ENCODE measurements around the gene FAM219A. TPM values are rescaled to one million over a fixed set of nuclear protein-coding genes. Genes with fewer than 3 reads are reported as not detected.
A peak's percentile ranks its signal among the peaks of the same experiment; 100 is the strongest.
"Not testable (repeated sequence)": the region's sequence is repeated elsewhere in the genome, so short reads cannot be mapped to it uniquely, and the experiment has no call there.

FAM219A gene
- total and polyA plus RNA-seq, 2 experiments from 2014 or later, result 9.5 to 15.0 TPM

DNA sequence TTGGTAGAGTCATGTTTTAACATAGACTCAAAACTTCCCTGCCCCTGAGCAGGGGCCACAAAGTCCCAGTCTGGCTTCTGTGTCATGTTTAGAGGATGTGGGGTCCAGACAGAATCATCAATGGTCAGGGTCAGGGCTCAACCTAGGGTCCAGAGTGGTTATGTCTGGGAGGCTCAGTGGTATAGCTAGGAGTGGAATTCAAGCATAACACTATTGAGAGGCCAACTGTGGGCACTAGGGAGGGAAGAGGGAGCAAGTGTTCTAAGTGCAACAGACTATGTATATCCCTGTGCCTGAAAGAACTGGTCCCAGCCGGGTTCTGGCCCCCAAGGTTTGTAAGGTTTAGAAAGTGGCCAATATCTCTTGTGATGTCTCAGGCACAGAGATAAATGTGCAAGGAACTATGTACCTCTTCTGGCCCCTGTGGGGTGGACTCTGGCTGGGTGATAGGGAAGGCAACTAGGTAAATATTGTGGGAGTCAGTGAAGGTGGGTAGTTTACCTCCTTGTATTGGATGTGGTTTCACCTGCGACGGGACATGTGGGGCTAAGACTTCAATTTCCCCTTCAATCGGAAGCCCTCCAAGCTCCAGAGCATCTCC, 95.7 kb downstream of the FAM219A start:
- Histone ChIP-seq H2AFZ (no peak overlapping the region), H4K20me1 (ENCODE audit: insufficient read depth, poor library complexity, severe bottlenecking) (no peaks in the 10 kb centered on the region), H3K4me1 (ENCODE audit: insufficient read depth) (peaks cover 10% of the 10 kb centered on the region), H3K27ac (no peak overlapping the region), H3K9me3 (ENCODE audit: low read depth) (no peaks in the 10 kb centered on the region), H3K36me3 (replicated peaks; ENCODE audit: insufficient read depth, low read depth) (no peaks in the 10 kb centered on the region), H3K9me2 (replicated peaks; ENCODE audit: insufficient read depth) (no peaks in the 10 kb centered on the region), H3K4me2 (peak overlapping the region; percentile 60), H3K79me2 (peaks cover 2% of the 10 kb centered on the region), H3K4me3 (no peak overlapping the region), H3K27me3 (no peaks in the 10 kb centered on the region)
- no peak for DNase-seq (ENCODE audit: low spot score)
- WGBS (ENCODE audit: low lambda C conversion rate, missing lambda C conversion rate), result 72% methylated on average over 4 of the region's 4 CpGs
- TF ChIP-seq EZH2 (IDR thresholded peaks at IDR 0.05; ENCODE audit: borderline replicate concordance) (no peak), EZH2phosphoT487 (IDR thresholded peaks at IDR 0.05; ENCODE audit: low read depth, severe bottlenecking, unreplicated experiment) (no peak)
- TF ChIP-seq, protein P1, sequence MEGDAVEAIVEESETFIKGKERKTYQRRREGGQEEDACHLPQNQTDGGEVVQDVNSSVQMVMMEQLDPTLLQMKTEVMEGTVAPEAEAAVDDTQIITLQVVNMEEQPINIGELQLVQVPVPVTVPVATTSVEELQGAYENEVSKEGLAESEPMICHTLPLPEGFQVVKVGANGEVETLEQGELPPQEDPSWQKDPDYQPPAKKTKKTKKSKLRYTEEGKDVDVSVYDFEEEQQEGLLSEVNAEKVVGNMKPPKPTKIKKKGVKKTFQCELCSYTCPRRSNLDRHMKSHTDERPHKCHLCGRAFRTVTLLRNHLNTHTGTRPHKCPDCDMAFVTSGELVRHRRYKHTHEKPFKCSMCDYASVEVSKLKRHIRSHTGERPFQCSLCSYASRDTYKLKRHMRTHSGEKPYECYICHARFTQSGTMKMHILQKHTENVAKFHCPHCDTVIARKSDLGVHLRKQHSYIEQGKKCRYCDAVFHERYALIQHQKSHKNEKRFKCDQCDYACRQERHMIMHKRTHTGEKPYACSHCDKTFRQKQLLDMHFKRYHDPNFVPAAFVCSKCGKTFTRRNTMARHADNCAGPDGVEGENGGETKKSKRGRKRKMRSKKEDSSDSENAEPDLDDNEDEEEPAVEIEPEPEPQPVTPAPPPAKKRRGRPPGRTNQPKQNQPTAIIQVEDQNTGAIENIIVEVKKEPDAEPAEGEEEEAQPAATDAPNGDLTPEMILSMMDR (IDR thresholded peaks at IDR 0.05; ENCODE audit: poor library complexity), result no peak

DNA sequence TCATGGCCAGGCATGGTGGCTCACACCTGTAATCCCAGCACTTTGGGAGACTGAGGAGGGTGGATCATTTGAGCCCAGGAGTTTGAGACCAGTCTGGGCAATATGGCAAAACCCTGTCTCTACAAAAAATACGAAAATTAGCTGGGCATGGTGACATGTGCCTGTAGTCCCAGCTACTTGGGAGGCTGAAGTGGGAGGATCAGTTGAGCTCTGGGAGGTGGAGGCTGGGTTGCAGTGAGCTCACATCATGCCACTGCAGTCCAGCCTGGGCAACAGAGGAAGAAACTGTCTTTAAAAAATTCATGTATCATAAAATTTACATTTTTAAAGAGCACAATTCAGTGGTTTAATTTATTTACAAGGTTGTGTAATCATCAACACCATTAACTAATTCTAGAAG, 105.4 kb downstream of the FAM219A start:
- peak overlapping the region; percentile 76 for H3K27ac ChIP-seq
- WGBS (ENCODE audit: low lambda C conversion rate, missing lambda C conversion rate), result 100% methylated on average over 1 of the region's 1 CpG

DNA sequence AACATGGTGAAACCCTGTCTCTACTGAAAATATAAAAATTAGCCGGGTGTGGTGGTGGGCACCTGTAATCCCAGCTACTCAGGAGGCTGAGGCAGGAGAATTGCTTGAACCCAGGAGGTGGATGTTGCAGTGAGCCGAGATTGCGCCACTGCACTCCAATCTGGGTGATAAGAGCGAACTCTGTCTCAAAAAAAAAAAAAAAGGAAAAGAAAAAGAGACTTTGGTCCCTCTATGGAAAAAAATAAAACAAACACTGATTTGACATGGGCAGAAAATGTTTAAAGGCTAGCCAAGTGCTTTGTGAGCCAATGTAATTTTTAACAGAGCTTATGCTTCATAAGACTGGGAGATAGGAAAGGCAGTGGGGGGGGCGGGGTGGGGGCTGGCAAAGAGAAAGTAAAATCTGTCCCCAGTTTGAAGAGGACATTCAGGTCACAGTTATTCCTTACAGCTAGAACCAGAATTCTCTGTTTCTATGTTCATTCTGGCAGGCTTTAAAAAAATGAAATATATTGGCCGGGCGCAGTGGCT, 106.2 kb downstream of the FAM219A start:
- not testable (repeated sequence) for H3K9me2 ChIP-seq (replicated peaks; ENCODE audit: insufficient read depth); H2AFZ ChIP-seq; H3K4me1 ChIP-seq (ENCODE audit: insufficient read depth); H4K20me1 ChIP-seq (ENCODE audit: insufficient read depth, poor library complexity, severe bottlenecking); H3K4me3 ChIP-seq; H3K36me3 ChIP-seq (replicated peaks; ENCODE audit: insufficient read depth, low read depth); H3K9me3 ChIP-seq (ENCODE audit: low read depth); H3K79me2 ChIP-seq; H3K27me3 ChIP-seq
- DNase-seq (ENCODE audit: low spot score), result peak; percentile 55
- 70% methylated on average over 5 of the region's 7 CpGs for WGBS (ENCODE audit: low lambda C conversion rate, missing lambda C conversion rate)
- Histone ChIP-seq H3K4me2 (peak overlapping the region; percentile 64), H3K27ac (peak overlapping the region; percentile 76)

More for the DNA sequence above, 105.4 kb downstream of the FAM219A start:
- not testable (repeated sequence) for H3K9me3 ChIP-seq (ENCODE audit: low read depth); DNase-seq (ENCODE audit: low spot score); H4K20me1 ChIP-seq (ENCODE audit: insufficient read depth, poor library complexity, severe bottlenecking); H3K27me3 ChIP-seq; H3K9me2 ChIP-seq (replicated peaks; ENCODE audit: insufficient read depth); H3K4me3 ChIP-seq; H3K36me3 ChIP-seq (replicated peaks; ENCODE audit: insufficient read depth, low read depth); H2AFZ ChIP-seq; H3K4me1 ChIP-seq (ENCODE audit: insufficient read depth); H3K79me2 ChIP-seq
- peak overlapping the region; percentile 64 for H3K4me2 ChIP-seq

DNA sequence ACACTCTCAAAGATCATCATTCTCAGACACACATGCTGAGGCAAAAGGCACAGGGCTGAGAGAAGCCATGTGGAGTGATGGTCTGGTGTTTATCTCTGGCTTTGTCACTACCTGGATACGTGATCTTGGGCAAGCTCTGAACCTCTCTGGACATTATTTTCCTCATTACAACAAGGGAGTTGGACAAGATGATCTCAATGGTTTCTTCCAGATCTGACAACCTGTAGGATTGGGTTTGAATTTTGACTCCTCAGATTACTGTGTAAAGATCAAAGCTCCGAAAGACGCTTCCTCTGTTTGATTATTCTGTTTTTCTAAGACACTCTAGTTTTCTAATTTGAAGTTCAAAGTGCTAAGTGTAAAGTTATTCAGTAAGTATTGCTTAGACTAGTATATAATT, 109.0 kb downstream of the FAM219A start:
- H3K27me3 ChIP-seq, result no peaks in the 10 kb centered on the region
- no peak for TF ChIP-seq EZH2phosphoT487 (IDR thresholded peaks at IDR 0.05; ENCODE audit: low read depth, severe bottlenecking, unreplicated experiment)
- TF ChIP-seq EZH2 (IDR thresholded peaks at IDR 0.05; ENCODE audit: borderline replicate concordance), result no peak
- TF ChIP-seq, protein P1 (IDR thresholded peaks at IDR 0.05; ENCODE audit: poor library complexity), result no peak
- no peak overlapping the region for H3K4me2 ChIP-seq
- peaks cover 15% of the 10 kb centered on the region for H3K4me1 ChIP-seq (ENCODE audit: insufficient read depth)
- 84% methylated on average over 3 of the region's 3 CpGs for WGBS (ENCODE audit: low lambda C conversion rate, missing lambda C conversion rate)
- no peaks in the 10 kb centered on the region for H4K20me1 ChIP-seq (ENCODE audit: insufficient read depth, poor library complexity, severe bottlenecking)
- no peaks in the 10 kb centered on the region for H3K79me2 ChIP-seq
- no peak overlapping the region for H3K4me3 ChIP-seq
- no peak for DNase-seq (ENCODE audit: low spot score)
- H3K36me3 ChIP-seq (replicated peaks; ENCODE audit: insufficient read depth, low read depth), result no peaks in the 10 kb centered on the region
- H3K9me3 ChIP-seq (ENCODE audit: low read depth), result no peaks in the 10 kb centered on the region
- no peak overlapping the region for H3K27ac ChIP-seq
- H2AFZ ChIP-seq, result no peak overlapping the region
- H3K9me2 ChIP-seq (replicated peaks; ENCODE audit: insufficient read depth), result no peaks in the 10 kb centered on the region

Small RNA genes lying within 50 kb of the gene (small RNA-seq; reads per million reads assigned to genes)
- gene RF00019, result not detected
- not detected for gene RN7SKP24

Other genes starting within 250 kb of the FAM219A start
- gene KIF24, start 129.3 kb downstream of the FAM219A start, total RNA-seq, result 1.3 and 1.8 TPM in 2 replicates
- gene KIF24, start 129.3 kb downstream of the FAM219A start, polyA plus RNA-seq, result 0.71 and 1.0 TPM in 2 replicates
- 19.6 and 29.0 TPM in 2 replicates for gene NUDT2, start 129.0 kb downstream of the FAM219A start, total RNA-seq
- gene NUDT2, start 129.0 kb downstream of the FAM219A start, polyA plus RNA-seq, result 23.4 and 40.8 TPM in 2 replicates
- 30.0 and 32.2 TPM in 2 replicates for gene MYORG, start 81.7 kb downstream of the FAM219A start, total RNA-seq
- 13.2 and 23.4 TPM in 2 replicates for gene MYORG, start 81.7 kb downstream of the FAM219A start, polyA plus RNA-seq
- 0.57 TPM in 1 of 2 replicates, not detected in the other for gene DNAI1, start 235 bp upstream of the FAM219A start, total RNA-seq
- not detected in 2 replicates for gene DNAI1, start 235 bp upstream of the FAM219A start, polyA plus RNA-seq
- 1.5 and 1.6 TPM in 2 replicates for gene ENHO, start 64.4 kb upstream of the FAM219A start, total RNA-seq
- 5.3 and 9.4 TPM in 2 replicates for gene ENHO, start 64.4 kb upstream of the FAM219A start, polyA plus RNA-seq
- gene CNTFR, start 131.2 kb upstream of the FAM219A start, total RNA-seq, result 2.1 and 4.7 TPM in 2 replicates
- gene CNTFR, start 131.2 kb upstream of the FAM219A start, polyA plus RNA-seq, result 7.0 and 7.5 TPM in 2 replicates
- gene RPP25L, start 153.5 kb upstream of the FAM219A start, total RNA-seq, result 30.0 and 31.5 TPM in 2 replicates
- 31.8 and 35.7 TPM in 2 replicates for gene RPP25L, start 153.5 kb upstream of the FAM219A start, polyA plus RNA-seq
- gene DCTN3, start 161.9 kb upstream of the FAM219A start, total RNA-seq, result 60.3 and 75.0 TPM in 2 replicates
- 83.1 and 114 TPM in 2 replicates for gene DCTN3, start 161.9 kb upstream of the FAM219A start, polyA plus RNA-seq
- gene ARID3C, start 170.5 kb upstream of the FAM219A start, total RNA-seq, result 0.27 TPM in 1 of 2 replicates, not detected in the other
- gene ARID3C, start 170.5 kb upstream of the FAM219A start, polyA plus RNA-seq, result 0.21 TPM in 1 of 2 replicates, not detected in the other
- 126 and 141 TPM in 2 replicates for gene SIGMAR1, start 179.2 kb upstream of the FAM219A start, total RNA-seq
- gene SIGMAR1, start 179.2 kb upstream of the FAM219A start, polyA plus RNA-seq, result 212 and 240 TPM in 2 replicates
- gene GALT, start 188.1 kb upstream of the FAM219A start, total RNA-seq, result 46.1 and 53.2 TPM in 2 replicates
- gene GALT, start 188.1 kb upstream of the FAM219A start, polyA plus RNA-seq, result 119 and 121 TPM in 2 replicates
- 69.4 and 74.6 TPM in 2 replicates for gene IL11RA, start 193.6 kb upstream of the FAM219A start, total RNA-seq
- 91.8 and 97.2 TPM in 2 replicates for gene IL11RA, start 193.6 kb upstream of the FAM219A start, polyA plus RNA-seq
- gene CCL27, start 204.1 kb upstream of the FAM219A start, total RNA-seq, result not detected in 2 replicates
- 0.81 TPM in 1 of 2 replicates, not detected in the other for gene CCL27, start 204.1 kb upstream of the FAM219A start, polyA plus RNA-seq
- gene CCL19, start 232.7 kb upstream of the FAM219A start, total RNA-seq, result not detected in 2 replicates
- gene CCL19, start 232.7 kb upstream of the FAM219A start, polyA plus RNA-seq, result not detected in 2 replicates

Measured in hepatocyte (in vitro differentiated cells).